HG03575 (cell line): ENCODE data around the gene ITGBL1.

Experiments
- ATAC-seq: cut with Tn5 transposase; IDR thresholded peaks from one replicate; pipeline ENCODE4 v1.9.1; 2021; ENCODE audit not compliant: unreplicated experiment, insufficient number of reproducible peaks, low FRiP score; ENCODE audit errors: extremely low read depth

Gene ITGBL1

DNA sequence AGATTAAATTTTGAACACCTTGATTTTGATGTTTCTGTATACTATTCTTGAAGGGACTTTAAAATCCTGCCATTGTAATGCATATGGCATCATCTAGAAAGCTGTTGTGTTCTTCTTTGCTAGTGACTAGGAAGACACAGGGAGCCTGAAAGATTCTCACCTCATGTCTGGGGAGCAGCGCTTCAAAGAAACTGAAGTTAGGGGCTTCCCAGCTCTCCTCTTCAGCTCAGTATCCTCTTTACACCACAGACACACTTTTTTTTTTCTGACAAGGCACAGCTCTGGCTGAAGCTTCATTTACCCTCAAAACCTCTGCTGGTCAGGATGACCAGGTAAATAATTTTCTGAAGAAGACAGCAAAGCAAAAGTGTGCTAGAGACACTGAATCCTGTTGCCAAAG is 255.6 kb downstream of the ITGBL1 start:
- no peak for ATAC-seq

DNA sequence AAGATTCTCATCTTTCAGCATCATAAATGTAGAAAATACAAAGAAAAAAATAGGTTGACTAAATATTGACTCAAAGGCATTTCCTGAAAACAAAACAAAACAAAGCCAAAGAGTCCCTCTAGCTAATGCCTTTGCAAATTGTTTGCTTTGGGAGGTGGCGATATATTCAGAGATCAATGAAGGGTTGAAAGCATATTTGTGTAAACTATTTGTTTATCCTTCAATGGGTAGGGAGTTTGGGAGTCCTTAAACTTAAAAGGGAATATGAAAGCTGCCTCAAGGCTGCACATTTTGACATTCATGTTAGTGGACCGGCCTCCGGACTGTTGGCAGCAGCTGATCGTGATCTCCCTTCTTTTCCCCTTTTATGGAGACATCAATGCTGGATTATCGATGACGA is 257.5 kb downstream of the ITGBL1 start:
- ATAC-seq, result no peak

DNA sequence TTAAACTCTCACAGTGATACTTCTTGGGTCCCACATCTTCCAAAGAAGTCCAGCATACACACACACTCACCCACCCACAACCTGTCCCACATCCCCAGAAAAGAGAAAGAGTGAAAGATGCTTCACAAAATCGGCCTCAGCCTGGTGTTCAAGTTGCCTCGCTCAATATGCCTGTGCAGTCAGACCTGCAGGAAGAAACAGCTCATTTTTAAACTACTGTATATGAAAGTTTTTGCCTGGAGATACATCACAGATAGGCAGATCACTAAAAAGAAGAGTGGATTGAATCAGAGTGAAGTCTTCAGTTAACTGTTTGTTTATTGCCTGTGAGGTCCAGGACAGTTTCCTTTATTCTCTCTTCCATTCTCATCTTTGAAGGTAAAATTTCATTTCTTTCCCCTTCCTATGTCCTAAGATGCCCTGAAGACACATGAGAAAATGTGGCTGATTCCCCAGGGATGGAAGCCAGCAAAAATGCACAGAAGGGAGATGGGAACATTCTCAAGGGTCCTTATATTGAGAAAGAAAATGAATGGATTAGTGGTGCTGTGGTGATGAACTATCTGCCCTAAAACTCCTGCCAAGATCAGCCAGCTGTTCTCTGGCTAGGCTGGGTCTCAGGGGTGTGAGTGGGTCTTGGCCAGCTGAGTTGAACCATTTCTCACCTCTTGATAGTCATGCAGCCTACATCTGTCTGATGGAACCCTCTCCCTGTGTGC is 259.0 kb downstream of the ITGBL1 start:
- no peak for ATAC-seq

DNA sequence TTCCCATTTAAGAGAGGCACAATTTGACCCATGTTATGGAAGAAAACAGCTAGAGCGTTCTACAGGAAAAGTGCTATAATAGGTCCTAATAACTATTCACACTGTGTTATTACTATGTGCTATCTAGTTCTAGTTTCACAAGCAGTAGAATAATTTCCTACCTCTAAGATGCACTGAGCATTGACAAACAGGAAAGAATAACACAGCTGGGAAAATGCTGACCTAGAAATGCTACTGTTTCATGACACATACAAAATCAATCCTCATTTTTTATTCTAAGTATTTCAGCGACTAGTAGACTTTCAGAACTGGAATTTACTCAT is 259.5 kb downstream of the ITGBL1 start:
- ATAC-seq, result no peak

DNA sequence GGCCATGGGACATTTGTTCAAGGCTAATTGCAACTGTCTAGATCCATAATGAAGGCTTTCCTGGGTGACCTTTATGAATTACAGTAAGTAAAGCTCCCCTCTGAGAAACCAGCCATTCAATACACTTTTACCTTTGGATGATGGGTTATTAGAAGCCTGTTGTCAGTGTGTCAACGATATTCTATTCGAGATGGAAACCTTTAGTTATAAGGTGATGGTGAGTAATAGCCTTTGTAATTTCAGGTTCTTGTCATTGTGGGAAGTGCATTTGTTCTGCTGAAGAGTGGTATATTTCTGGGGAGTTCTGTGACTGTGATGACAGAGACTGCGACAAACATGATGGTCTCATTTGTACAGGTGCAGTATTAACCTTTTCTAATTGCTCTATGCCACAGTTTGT is 261.7 kb downstream of the ITGBL1 start:
- no peak for ATAC-seq

DNA sequence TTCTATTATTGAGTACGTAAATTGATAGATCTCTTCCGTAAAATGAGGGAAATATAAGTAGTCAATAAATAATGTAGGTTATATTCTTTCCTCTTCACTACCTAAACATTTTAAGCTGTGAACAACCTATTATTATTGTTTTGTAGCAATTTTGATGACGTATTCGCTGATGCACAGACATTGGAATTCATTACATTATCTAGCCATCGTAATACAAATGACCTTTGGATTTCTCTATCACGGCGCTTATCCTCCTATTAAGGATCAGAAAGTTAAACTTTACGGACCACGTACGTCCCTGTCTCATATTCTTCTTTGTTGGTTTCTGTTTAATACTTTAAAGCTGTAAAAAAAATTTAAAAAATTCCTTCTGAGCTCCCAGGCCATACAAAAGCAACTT is 264.9 kb downstream of the ITGBL1 start:
- ATAC-seq, result no peak

DNA sequence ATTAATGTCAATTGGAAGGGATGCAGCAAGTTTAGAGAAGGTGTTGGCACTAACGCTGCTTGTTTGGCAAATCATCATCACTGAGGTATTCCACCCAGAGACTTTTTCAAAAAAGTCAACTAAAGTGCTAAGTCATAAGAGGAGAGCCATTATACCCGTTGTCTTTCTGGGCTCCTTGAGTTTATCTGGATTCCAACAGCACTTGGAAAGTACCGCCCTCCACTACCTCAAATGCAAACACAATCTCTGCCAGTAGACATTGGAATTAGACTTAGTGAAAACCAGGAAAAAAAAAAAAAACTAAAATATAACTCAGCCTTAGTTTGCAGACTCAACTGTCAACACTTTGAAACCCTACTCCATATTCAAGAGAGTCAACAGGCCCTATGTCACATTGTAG is 266.0 kb downstream of the ITGBL1 start:
- ATAC-seq, result no peak

DNA sequence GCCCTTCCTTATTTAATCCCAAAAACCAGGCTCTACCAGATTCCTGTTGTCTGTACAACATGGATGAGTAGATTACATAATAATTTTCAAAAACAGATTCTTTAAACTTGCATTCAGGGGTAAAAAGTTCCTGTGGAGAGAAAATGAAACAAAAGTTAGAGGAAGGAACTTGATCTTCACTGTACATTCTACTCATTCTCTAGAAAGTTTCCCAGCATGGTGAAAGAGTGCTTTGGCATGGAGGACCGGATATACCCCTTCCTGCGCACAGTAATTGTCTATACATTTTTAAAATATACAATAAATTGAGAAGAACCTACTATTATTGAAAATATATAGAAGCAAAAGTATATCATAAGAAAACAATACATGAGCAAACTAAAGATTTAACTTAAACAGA is 274.2 kb downstream of the ITGBL1 start:
- ATAC-seq, result no peak

DNA sequence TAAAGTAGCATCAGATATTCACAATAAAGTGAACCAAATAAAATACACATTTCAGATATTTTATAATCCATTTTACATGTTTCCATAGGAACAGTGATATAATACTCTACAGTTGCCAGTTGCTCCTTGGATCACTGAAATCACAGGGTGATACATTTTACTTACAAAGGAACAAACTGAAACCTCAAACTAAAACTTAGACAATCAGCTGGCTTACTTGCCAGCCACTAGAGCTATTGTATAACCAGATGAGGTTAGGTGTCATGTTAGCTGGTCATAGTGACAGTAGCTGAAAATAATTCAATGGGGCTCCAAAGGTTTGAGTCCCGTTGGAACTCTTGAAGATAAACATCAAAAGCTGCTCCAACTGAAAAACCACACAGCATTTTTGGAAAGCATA is 274.6 kb downstream of the ITGBL1 start:
- ATAC-seq, result no peak

DNA sequence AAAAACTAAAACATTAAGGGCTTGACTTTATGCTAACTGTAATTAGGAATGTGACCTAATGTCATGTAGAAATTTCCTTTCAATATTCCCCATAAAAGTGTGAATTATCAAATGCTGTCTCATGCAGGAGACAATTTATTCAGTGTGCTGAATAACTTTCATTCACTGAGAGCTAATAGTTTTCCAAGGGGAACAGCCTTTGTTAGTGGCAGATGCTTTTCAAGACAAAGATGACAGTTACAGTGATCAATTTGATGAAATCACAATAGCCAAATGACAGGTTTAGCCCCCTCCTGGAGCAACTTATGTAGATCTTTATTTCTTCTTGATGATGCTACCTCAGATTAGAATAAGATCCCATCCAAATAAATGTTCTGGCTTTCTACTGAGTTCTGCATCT is 275.5 kb downstream of the ITGBL1 start:
- no peak for ATAC-seq

DNA sequence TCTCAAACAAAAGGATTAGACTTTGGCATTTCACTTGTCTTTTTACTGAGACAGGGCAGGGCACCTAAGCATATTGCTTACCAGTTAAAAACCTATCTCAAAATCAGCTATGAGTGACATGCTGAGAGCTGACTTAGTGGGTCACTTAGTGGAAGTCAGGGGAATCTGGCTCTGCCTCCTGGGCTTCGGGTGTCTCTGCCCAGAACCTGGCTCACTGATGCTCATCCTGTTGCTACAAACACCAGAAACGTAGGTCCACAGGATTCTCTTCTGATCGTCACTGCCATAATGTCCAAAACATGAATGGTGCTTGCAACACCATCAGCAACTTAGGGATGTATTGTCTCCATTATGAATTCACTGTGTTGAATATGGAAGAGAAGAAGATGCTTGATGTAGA is 276.1 kb downstream of the ITGBL1 start:
- ATAC-seq, result no peak

DNA sequence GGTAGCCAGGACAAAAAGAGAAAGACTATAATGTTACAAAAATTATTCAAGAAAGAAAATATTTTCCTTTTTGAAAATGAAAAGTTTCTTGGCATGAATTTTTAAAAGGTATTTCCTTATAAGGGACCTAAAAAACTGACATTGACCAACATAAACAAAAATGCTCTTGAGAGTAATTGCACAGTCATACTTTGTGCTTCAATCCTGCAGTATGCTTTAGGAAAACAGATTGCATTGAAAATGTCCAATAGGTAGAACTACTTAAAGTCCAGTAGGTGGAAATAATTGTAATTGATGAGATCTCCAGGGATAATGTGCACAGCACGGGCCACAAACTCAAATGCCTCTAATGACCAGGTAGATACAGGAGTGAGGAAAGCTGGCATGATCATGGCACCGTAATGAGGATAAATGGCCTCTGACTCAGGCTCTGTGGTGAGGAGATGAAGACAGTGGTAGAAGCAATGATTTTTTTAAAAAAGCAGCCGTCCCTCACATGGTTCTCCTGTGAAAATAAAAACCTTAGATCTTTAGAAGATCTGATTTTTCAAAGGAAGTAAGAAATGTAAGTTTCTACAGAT is 278.0 kb downstream of the ITGBL1 start:
- no peak for ATAC-seq

DNA sequence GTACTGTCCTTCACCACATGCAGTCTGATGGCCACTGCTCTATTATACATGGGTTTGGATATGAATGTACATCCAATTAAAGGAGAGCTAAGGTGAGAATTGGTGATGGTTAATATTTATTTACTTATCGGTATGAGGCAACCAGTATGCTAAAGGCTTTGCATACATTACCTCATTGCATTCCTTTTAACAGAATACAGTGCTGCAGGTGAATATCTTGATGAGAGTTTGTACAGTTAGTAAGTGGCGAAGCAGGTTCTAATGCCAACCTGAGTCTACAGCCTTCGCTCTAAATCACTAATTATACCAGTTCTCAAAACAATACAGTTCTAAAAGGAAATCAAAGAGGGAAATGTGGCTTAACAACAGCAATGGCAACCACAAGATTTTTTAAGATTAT is 284.1 kb downstream of the ITGBL1 start:
- ATAC-seq, result no peak

DNA sequence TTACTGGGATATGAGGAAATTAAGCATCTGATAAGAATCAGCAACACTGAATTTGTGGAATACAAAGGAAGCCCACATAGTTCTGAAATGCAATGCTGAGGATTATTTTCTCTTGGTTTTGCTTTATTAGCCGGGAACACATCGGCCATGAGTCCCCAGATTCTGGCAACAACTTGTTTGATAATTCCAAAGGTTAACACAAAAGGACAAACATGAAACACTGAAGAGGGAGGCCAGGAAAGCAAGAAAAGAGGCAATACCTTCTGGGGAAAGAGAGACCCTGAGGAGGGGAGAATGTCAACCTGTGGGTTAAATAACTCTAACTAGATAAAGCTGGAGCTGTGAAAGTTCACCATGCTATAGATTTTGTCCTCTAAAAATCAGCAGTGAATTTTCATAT is 285.9 kb downstream of the ITGBL1 start:
- no peak for ATAC-seq

DNA sequence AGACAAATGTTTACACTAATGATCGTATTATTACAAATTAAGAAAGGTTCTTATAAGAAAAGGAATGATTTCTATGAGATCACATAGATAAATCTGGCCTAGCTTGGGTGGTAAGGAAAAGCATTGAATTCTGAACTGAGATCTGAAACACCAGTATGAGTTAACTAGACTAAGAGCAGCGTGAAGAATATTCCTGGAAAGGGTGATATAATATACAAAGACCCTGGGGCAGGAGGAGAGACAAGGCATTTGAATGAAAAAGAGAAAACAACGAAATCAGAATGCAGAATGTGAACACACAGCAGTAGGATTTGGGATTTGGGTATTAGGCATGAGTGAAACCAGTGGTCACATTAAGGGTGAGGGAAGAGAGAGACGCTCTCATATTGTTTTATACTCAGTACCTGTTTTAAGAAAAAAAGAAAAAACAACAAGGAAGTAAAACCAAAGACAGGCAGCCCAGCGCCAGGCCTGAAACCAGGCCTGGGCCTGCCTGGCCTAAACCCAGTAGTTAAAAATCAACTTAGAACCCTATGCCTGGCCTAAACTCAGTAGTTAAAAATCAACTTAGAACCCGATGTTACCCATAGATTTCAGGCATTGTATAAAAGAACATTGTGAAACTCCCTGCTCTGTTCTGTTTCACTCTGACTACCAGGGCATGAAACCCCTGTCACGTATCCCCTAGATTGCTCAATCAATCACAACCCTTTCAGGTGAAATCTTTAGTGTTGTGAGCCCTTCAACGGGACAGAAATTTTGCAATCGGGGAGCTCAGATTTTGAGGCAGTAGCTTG is 287.1 kb downstream of the ITGBL1 start:
- peak; percentile 88 for ATAC-seq

DNA sequence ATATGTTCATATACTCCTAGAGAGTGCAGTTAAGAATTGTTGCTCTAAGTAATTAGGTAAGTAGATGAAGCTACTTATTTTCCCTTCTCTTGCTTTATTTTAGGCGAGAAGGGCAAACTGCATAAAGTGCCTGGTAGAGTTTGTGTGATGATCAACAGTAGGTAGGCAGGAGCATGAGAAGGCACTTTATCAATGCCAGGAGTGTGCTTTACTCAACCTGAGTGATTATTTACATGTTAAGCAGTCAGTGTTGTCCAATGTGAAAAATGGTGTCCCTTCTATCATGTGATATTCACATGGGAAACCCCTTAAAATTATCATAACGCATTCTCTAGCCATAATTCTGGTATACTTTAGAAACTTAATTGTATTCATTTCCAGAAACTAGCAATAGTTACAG is 294.0 kb downstream of the ITGBL1 start:
- ATAC-seq, result no peak

DNA sequence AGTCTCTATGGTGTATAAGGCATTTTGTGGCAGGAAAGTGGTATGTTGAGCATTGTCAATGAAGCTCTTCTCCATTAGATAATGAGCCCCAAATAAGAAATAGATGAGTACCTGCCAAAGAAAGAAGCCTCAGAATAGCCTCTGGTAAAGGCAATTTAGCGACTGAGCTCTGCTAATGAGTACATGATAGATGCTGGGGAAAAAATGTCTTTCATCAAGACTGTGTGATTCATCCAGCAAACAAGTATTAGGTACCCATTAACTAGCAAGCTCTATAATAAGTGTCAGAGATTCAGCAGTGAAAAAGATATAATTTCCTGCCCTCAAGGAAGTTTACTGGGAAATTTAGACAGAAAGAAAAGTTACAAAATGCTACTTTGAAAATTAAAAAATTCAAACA is 294.6 kb downstream of the ITGBL1 start:
- ATAC-seq, result no peak

DNA sequence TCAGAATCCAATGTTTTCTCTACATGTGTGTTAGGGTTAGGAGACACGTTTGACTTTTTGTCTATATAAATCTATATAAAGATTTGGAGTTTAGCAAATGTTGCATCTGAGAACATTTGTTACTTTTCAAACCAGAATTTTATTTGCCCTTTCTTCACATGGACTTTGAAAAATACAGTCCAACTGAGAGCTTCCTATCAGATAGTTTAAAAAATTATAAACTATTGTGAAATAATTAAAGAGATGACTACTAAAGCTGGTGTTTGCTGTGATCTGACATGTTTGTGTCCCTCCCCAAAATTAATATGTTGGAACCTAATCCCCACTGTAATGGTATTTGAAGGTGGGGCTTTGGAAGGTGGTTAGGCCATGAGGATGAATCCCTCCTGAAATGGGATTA is 297.1 kb downstream of the ITGBL1 start:
- ATAC-seq, result no peak

DNA sequence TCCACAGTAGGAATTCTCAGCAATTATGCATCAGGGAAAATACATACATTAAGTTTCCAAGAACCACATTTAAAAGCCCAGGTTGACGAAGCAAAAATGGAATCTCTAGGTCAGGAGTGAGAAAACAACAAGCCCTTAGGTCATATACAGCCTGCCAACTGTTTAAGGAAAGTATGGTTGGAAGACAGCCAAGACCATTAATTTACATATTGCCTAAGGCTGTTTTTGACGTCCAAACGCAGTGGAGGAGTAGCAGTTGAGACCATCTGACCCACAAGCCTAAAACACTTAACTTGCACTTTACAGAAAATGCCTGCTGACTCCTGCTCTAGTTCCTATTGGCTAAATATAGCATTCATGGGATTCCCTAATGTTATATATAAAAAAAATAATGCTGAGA is 299.0 kb downstream of the ITGBL1 start:
- ATAC-seq, result no peak

DNA sequence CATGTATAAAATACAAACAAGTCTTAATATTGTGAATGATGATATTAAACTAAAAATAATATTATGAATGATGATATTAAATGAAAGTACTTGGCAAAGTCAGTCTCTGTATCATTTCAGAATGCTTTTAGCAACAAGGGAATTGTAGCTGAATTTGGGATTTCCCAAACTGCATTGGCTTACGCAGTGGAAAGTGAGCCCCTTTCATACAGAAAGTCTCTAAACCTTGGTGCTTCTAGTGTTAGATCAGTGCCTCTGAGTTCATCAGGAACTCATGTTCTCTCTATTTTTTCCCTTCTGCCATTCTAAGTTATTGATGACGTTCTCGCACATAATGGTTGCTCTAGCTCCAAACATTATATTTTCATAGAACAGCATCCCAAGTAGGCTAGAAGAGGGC is 300.0 kb downstream of the ITGBL1 start:
- ATAC-seq, result no peak
